Aorta (tissue), 5 donors: Measurements from ENCODE around the gene ADAMTSL3. TPM values are rescaled to one million over a fixed set of nuclear protein-coding genes. Genes with fewer than 3 reads are reported as not detected.

Experiments used
- ATAC-seq: fragments of 200-7000 bp; cut with Tn5 transposase; one replicate; pipeline ENCODE4 v1.9.1; 2022; ENCODE audit warnings: moderate library complexity; ENCODE audit not compliant: low FRiP score
- DNase-seq, 2 donors: peaks; one replicate each; pipeline ENCODE4 v3.0.0-alpha.2; 2020
- H3K27ac ChIP-seq, 2 donors: one replicate each; pipeline ENCODE4 v1.5.1; 2013; ENCODE audit warnings: low read length in 2 of 2, mild to moderate bottlenecking in 2 of 2, moderate library complexity in 2 of 2, control low read depth in 1 of 2, inconsistent platforms in 1 of 2, low read depth in 1 of 2
- H3K27me3 ChIP-seq, 2 donors: one replicate each; pipeline ENCODE4 v1.6.1; 2013; ENCODE audit warnings: control low read depth in 1 of 2, low read length in 1 of 2, mild to moderate bottlenecking in 1 of 2, moderate library complexity in 1 of 2; ENCODE audit not compliant: insufficient read depth in 2 of 2, control insufficient read depth in 1 of 2
- H3K36me3 ChIP-seq, 2 donors: one replicate each; pipeline ENCODE4 v1.6.1; 2013; ENCODE audit warnings: control low read depth in 1 of 2, low read length in 1 of 2, mild to moderate bottlenecking in 1 of 2; ENCODE audit not compliant: insufficient read depth in 2 of 2, control insufficient read depth in 1 of 2
- H3K4me1 ChIP-seq, 2 donors: one replicate each; pipeline ENCODE4 v1.6.1; 2013; ENCODE audit warnings: low read length in 2 of 2, control low read depth in 1 of 2, mild to moderate bottlenecking in 1 of 2, moderate library complexity in 1 of 2; ENCODE audit not compliant: insufficient read depth in 2 of 2, control insufficient read depth in 1 of 2
- H3K4me3 ChIP-seq, 2 donors: one replicate each; pipeline ENCODE4 v1.5.1; 2013; ENCODE audit warnings: low read length in 2 of 2, control low read depth in 1 of 2, mild to moderate bottlenecking in 1 of 2
- H3K9me3 ChIP-seq: one replicate; pipeline ENCODE4 v1.6.1; 2013; ENCODE audit warnings: mild to moderate bottlenecking, low read length; ENCODE audit not compliant: control insufficient read depth
- WGBS, 2 donors: extraction: QIAGEN DNeasy Blood & Tissue Kit; methylation state at CpG; one replicate each; pipeline ENCODE4 v1.1.7; 2013; 5-methylcytosine and 5-hydroxymethylcytosine counted together
- intact Hi-C, 2 donors: fragments of 100-400 bp; cut with DNase I; formaldehyde crosslinking; loops; one replicate each; pipeline versions ENCODE4 v1.14.2 to v1.15.0; 2022
- polyA plus RNA-seq, 2 donors: library from polyadenylated mRNA; stranded (reverse); fragments of 200-250 nt; gene quantifications; one replicate each; pipeline ENCODE4 v1.2.3, GENCODE V29; 2013
- total RNA-seq, 2 donors: library from RNA; stranded (reverse); fragmentation: NEBNext Ultra II Directional; extraction: Animal tissue kit (Norgen Biotek cat#: 25700); gene quantifications; one replicate each; pipeline ENCODE4 v1.2.1, GENCODE V29; 2021
- donor health status: healthy with polysubstance abuse.
- donor health status: Bipolar disorder and iron deficiency.
- donor health status: DM: no; HTN: no; CAD: no.
- donor health status: DM: no; HTN: no; CAD: no.
- donor health status: DM: yes; HTN: yes; CAD: no.

ADAMTSL3 gene
- total and polyA plus RNA-seq, 4 donors, result 4.6 to 74.5 (median 36.6) TPM

DNA sequence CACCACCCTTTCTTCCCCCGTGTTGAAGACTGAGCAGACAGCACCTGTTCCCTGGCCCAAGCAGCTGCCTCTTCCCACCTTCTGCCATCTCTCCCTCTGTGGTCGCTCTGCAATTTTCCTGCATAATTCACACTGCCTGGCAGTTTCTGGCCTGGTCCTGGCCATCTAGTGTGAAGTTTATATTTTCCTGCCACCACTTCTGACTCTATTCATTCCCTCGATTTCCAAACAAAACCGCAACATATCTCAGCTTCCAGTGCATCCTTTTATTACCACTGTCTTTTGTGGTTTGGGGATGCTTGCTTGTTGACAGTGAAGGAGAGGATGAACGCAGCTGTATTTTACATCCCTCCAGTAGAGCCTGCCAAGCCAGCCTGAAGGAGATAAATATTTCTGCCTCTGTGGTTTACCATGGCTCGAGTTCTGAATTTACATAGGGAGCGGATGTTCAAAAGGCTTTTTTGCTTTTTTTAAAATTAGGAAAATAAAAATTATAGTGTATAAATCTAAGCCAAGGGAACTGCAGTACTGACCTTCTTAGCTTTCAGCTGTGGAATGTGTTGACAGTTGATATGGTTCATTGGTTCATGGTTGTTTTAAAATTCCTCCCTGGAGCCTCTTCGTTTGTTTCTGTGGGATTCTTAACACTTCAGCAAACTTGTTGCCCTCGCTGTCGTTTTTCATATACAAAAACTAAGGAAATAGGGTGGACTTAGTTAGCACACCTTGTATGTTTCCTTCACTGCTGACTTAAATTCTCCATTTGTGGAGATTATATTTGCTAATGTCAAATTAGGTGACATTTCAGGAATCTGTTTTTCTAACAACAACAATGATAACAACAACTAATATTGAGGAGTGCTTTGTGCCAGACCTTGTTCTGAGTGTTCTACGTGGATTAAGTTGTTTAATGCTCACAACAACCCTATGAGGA, 250.5 kb downstream of the ADAMTSL3 start:
- Histone ChIP-seq H3K36me3 (peaks cover 3 to 4% of the 10 kb centered on the region in 2 donors), H3K27me3 (no peaks in the 10 kb centered on the region), H3K27ac (peak overlapping the region; percentile 1 to 67), H3K4me3 (no peak overlapping the region), H3K9me3 (peaks cover 1% of the 10 kb centered on the region), H3K4me1 (peaks cover 0 to 1% of the 10 kb centered on the region in 2 donors)
- WGBS, 2 donors, result 23 to 36% methylated on average over 11 of the region's 11 CpGs
- DNase-seq (peak in 1 of 2 donors; percentile 47), ATAC-seq (peak; percentile 51)
- intact Hi-C loops, result no loop called here

DNA sequence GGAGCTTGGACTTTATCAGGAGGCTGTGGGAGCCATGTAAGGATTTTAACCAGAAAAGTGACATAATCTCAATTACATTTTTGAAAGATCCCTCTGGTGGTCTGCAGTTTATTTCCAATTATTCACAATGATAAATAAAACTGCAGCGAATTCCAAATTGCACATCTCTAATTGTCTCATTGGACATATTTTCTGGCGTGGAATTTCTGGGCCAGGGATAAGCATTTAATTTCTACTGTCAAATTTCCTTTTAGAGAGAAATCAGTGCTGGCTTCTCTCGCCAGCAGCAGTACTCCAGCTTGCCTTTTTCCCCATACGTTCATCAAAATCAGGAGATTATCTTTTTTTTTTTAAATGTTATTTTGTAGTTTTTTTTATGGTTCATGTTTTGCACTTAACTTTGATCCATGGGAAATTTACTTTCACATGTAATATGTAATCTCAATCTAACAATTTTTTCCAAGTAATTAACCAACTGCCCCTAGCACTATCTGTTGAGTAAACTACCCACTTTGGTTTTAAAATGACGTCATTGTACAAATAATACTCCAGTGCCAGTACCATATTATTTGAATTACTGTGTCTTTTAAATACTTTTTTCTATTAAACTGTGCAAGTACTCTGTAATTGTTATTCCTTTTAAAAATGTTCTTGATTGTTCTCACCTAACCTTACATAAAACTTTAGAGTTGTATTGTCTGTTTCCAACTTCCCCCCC, 251.8 kb downstream of the ADAMTSL3 start:
- 86 to 87% methylated on average over 5 of the region's 5 CpGs for WGBS, 2 donors
- H3K27me3 ChIP-seq, result no peaks in the 10 kb centered on the region
- H3K9me3 ChIP-seq, result peaks cover 1% of the 10 kb centered on the region
- intact Hi-C loops, result no loop called here
- peaks cover 3 to 4% of the 10 kb centered on the region in 2 donors for H3K36me3 ChIP-seq
- peaks cover 0 to 1% of the 10 kb centered on the region in 2 donors for H3K4me1 ChIP-seq
- H3K4me3 ChIP-seq, result no peak overlapping the region
- ATAC-seq (no peak), DNase-seq (no peak)
- H3K27ac ChIP-seq, result no peak overlapping the region

DNA sequence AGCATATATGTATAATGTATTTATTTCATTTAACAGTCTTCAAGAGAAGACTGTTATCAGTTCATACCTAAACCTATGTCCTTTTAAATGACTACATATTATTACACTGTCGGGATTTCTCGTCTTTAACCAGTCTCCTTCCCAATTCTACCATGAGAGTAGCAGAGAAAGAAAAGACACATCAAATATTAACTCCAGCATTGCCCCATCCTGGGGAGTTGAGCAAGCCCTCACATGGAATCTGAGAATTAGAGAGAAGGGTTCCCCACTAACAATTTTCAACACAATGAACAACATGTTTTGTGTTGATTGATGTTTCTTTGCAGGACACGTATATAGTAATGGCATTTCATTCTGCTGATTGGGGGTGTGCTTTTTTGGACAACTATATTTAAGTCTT, 257.4 kb downstream of the ADAMTSL3 start:
- Histone ChIP-seq H3K4me1 (no peaks in the 10 kb centered on the region), H3K9me3 (peaks cover 1% of the 10 kb centered on the region), H3K4me3 (no peak overlapping the region), H3K27me3 (no peaks in the 10 kb centered on the region), H3K27ac (no peak overlapping the region), H3K36me3 (peaks cover 3 to 5% of the 10 kb centered on the region in 2 donors)
- ATAC-seq (no peak), DNase-seq (no peak)
- WGBS, 2 donors, result 72 to 82% methylated on average over 3 of the region's 3 CpGs
- intact Hi-C loops, result loop anchor here in 1 of 2 donors (10.0 kb wide), 1 partner anchor 207 kb away; no protein-coding TSS in a partner anchor

DNA sequence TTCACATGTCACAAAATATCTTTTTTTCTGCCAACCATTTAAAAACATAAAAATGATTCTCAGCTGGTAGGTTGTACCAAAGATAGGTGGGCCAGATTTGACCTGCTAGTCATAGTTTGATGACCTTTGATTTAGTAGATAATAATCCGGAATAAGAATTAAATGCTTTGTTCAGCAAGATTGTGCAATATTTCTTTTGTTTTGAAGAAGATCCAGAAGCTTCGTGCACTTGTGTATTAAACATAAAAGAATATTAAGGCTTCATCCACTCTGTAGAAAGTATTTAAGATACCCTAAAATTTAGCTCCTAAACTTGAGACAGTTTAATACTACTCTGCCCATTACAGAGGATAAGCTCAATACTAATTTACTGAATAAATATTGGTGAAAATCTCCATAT, 258.4 kb downstream of the ADAMTSL3 start:
- H3K27ac ChIP-seq, result no peak overlapping the region
- no peaks in the 10 kb centered on the region for H3K4me1 ChIP-seq
- peaks cover 3 to 5% of the 10 kb centered on the region in 2 donors for H3K36me3 ChIP-seq
- H3K27me3 ChIP-seq, result no peaks in the 10 kb centered on the region
- WGBS, 2 donors, result 90% methylated on average over 2 of the region's 2 CpGs
- ATAC-seq (no peak), DNase-seq (no peak)
- H3K9me3 ChIP-seq, result peaks cover 1% of the 10 kb centered on the region
- intact Hi-C loops, result loop anchor here in 1 of 2 donors (10.0 kb wide), 1 partner anchor 208 kb away; no protein-coding TSS in a partner anchor
- no peak overlapping the region for H3K4me3 ChIP-seq

DNA sequence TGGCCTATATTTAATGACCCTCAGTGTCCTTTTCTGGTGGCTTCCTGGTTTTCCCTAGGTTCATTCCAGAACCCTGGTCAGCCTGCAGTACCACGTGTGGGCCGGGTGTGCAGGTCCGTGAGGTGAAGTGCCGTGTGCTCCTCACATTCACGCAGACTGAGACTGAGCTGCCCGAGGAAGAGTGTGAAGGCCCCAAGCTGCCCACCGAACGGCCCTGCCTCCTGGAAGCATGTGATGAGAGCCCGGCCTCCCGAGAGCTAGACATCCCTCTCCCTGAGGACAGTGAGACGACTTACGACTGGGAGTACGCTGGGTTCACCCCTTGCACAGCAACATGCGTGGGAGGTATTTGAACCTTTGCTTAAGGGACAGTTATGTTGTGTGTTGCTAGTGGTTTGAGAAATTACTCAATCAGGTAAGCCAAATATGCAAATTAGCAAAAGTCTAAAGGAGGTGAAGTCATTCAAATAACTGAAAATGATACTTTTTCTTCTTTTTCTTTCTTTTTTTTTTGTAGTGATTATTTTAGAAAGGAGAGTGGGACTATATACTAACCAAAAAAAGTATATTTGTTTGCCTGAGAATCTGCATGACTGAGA, 259.2 kb downstream of the ADAMTSL3 start:
- no peaks in the 10 kb centered on the region for H3K27me3 ChIP-seq
- 92 to 95% methylated on average over 14 of the region's 14 CpGs for WGBS, 2 donors
- ATAC-seq (no peak), DNase-seq (no peak)
- no peak overlapping the region for H3K4me3 ChIP-seq
- intact Hi-C loops, result loop anchor here in 1 of 2 donors (10.0 kb wide), 1 partner anchor 208 kb away; no protein-coding TSS in a partner anchor
- peaks cover 3 to 5% of the 10 kb centered on the region in 2 donors for H3K36me3 ChIP-seq
- no peaks in the 10 kb centered on the region for H3K4me1 ChIP-seq
- H3K9me3 ChIP-seq, result peaks cover 1% of the 10 kb centered on the region
- no peak overlapping the region for H3K27ac ChIP-seq

DNA sequence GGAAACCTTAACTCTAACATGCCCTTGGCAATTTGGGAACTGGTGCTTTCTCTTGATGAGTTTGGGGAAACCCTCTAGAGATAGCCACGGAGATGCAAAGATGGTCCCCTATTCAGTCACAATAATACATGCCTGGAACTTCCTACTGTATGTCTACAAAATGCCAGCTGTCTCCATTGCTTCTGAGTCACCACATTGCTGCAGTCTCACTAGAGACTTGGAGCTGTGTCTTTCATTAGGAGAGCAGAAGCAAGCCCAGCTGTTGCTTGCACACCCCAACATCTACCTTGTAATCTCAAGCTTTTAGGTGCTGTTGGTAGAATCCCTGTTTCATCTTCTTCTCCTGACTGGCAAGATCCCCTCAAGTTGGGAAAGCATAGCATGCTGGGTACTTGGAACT, 261.0 kb downstream of the ADAMTSL3 start:
- H3K9me3 ChIP-seq, result no peaks in the 10 kb centered on the region
- H3K4me1 ChIP-seq, result no peaks in the 10 kb centered on the region
- H3K36me3 ChIP-seq, result peaks cover 2 to 3% of the 10 kb centered on the region in 2 donors
- intact Hi-C loops, result loop anchor here in 1 of 2 donors (10.0 kb wide), 1 partner anchor 210 kb away; no protein-coding TSS in a partner anchor
- 91 to 94% methylated on average over 1 of the region's 1 CpG for WGBS, 2 donors
- no peak for ATAC-seq
- no peak for DNase-seq
- no peak overlapping the region for H3K27ac ChIP-seq
- H3K4me3 ChIP-seq, result no peak overlapping the region
- H3K27me3 ChIP-seq, result no peaks in the 10 kb centered on the region

DNA sequence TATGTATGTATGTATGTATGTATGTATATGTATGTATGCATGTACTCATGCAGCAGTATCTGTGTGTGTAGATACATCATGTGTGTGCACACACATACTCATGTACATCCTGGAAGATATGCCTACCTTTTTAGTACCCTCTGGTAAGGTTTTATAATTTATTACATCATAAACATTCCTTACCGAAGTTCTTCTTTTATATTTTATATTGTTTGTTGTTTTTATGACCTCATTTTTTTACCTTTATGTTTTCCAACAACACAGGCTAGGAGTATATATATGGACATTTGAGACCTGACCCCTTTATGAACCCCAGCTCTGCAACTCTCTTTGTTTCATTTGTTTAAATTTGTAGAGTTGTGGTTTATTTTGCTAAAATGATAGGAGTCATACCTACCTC, 263.5 kb downstream of the ADAMTSL3 start:
- Histone ChIP-seq H3K9me3 (no peaks in the 10 kb centered on the region), H3K27ac (no peak overlapping the region), H3K4me1 (no peaks in the 10 kb centered on the region), H3K27me3 (no peaks in the 10 kb centered on the region), H3K36me3 (peaks cover 0 to 2% of the 10 kb centered on the region in 2 donors), H3K4me3 (no peak overlapping the region)
- 41 to 77% methylated on average over 1 of the region's 1 CpG for WGBS, 2 donors
- DNase-seq (no peak), ATAC-seq (no peak)
- intact Hi-C loops, result loop anchor here in 1 of 2 donors (10.0 kb wide), 1 partner anchor 213 kb away; no protein-coding TSS in a partner anchor

DNA sequence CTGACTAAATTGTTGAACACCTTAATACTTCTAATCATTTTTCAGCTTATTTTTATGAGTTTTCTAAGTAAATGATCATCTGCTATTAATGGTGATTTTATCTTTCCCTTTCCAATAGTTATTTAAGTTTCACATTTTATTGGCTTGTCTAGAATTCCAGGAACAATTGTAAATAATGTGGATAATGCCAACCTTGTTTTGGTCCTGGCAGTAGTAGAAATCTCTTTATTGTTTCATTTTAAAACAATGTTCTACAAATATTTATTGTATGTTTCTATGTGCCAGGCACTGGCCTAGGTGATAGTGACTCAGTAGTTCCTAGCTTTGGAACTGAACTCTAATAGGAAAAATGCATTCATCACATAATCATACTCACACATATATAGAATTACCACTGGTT, 264.1 kb downstream of the ADAMTSL3 start:
- no peak overlapping the region for H3K27ac ChIP-seq
- H3K4me1 ChIP-seq, result no peaks in the 10 kb centered on the region
- no peak for DNase-seq
- peaks cover 0 to 2% of the 10 kb centered on the region in 2 donors for H3K36me3 ChIP-seq
- intact Hi-C loops, result loop anchor here in 1 of 2 donors (10.0 kb wide), 1 partner anchor 213 kb away; no protein-coding TSS in a partner anchor
- H3K4me3 ChIP-seq, result no peak overlapping the region
- ATAC-seq, result no peak
- H3K9me3 ChIP-seq, result no peaks in the 10 kb centered on the region
- no peaks in the 10 kb centered on the region for H3K27me3 ChIP-seq
